Mesothelial cell of epicardium (in vitro differentiated cells): ENCODE data around the gene ARHGAP22. TPM values are rescaled to one million over a fixed set of nuclear protein-coding genes. Genes with fewer than 3 reads are reported as not detected.
A peak's percentile ranks its signal among the peaks of the same experiment; 100 is the strongest.

Source experiments
- DNase-seq, 2 experiments: peaks; one replicate each; pipeline ENCODE4 v3.0.0; 2021; ENCODE audit warnings: low spot score in 2 of 2; ENCODE audit not compliant: unreplicated experiment in 2 of 2
- H3K27ac Mint-ChIP-seq: 2 replicates; pipeline ENCODE4 v1.8.0; 2021; ENCODE audit warnings: mixed read lengths
- H3K27me3 Mint-ChIP-seq: 2 replicates; pipeline ENCODE4 v1.8.0; 2021; ENCODE audit warnings: low read depth, mixed read lengths
- H3K36me3 Mint-ChIP-seq: 2 replicates; pipeline ENCODE4 v1.8.0; 2021; ENCODE audit warnings: mixed read lengths
- H3K4me1 Mint-ChIP-seq: 2 replicates; pipeline ENCODE4 v1.8.0; 2021; ENCODE audit warnings: mixed read lengths
- H3K4me3 Mint-ChIP-seq: 2 replicates; pipeline ENCODE4 v1.8.0; 2021; ENCODE audit warnings: mild to moderate bottlenecking, moderate library complexity, mixed read lengths
- H3K9me3 Mint-ChIP-seq: 2 replicates; pipeline ENCODE4 v1.8.0; 2021; ENCODE audit warnings: mixed read lengths
- CTCF ChIP-seq: fragments of 200-600 bp; sonication (generic); IDR thresholded peaks from one replicate; pipeline ENCODE4 v1.5.0; 2021; ENCODE audit warnings: antibody characterized with exemption; ENCODE audit not compliant: unreplicated experiment
- total RNA-seq: library from RNA; stranded (reverse); gene quantifications from 3 replicates; pipeline ENCODE4 v1.2.1, GENCODE V29; 2021

The ARHGAP22 gene
- total RNA-seq, 1 donor from 2014 or later = 2.9 TPM

- Mint-ChIP-seq H3K4me3 (no peak overlapping the region), H3K9me3 (no peaks in the 10 kb centered on the region), H3K27ac (peak overlapping the region; percentile 36), H3K4me1 (peaks cover 48% of the 10 kb centered on the region), H3K36me3 (peaks cover 6% of the 10 kb centered on the region), H3K27me3 (no peaks in the 10 kb centered on the region)
- no peak for TF ChIP-seq CTCF
- DNase-seq = no peak
Measured at GRCh38 chr10:48400850-48401220, 204.0 kb downstream of the ARHGAP22 start.

- peaks cover 3% of the 10 kb centered on the region for H3K36me3 Mint-ChIP-seq
- DNase-seq = no peak
- H3K4me3 Mint-ChIP-seq = no peak overlapping the region
- peaks cover 50% of the 10 kb centered on the region for H3K4me1 Mint-ChIP-seq
- no peak for TF ChIP-seq CTCF
- H3K27ac Mint-ChIP-seq = peak overlapping the region; percentile 36
- no peaks in the 10 kb centered on the region for H3K27me3 Mint-ChIP-seq
- H3K9me3 Mint-ChIP-seq = no peaks in the 10 kb centered on the region
Measured at GRCh38 chr10:48400129-48400849, 204.6 kb downstream of the ARHGAP22 start.

- peak overlapping the region; percentile 71 for H3K27ac Mint-ChIP-seq
- peaks cover 48% of the 10 kb centered on the region for H3K4me1 Mint-ChIP-seq
- TF ChIP-seq CTCF = no peak
- DNase-seq = no peak
- H3K4me3 Mint-ChIP-seq = no peak overlapping the region
- no peaks in the 10 kb centered on the region for H3K9me3 Mint-ChIP-seq
- H3K36me3 Mint-ChIP-seq = peaks cover 1% of the 10 kb centered on the region
- H3K27me3 Mint-ChIP-seq = no peaks in the 10 kb centered on the region
Measured at GRCh38 chr10:48399551-48399950, 205.3 kb downstream of the ARHGAP22 start.

- H3K9me3 Mint-ChIP-seq = no peaks in the 10 kb centered on the region
- no peak overlapping the region for H3K4me3 Mint-ChIP-seq
- no peaks in the 10 kb centered on the region for H3K36me3 Mint-ChIP-seq
- no peak for DNase-seq
- H3K4me1 Mint-ChIP-seq = peaks cover 48% of the 10 kb centered on the region
- no peak for TF ChIP-seq CTCF
- no peaks in the 10 kb centered on the region for H3K27me3 Mint-ChIP-seq
- H3K27ac Mint-ChIP-seq = peak overlapping the region; percentile 71
Measured at GRCh38 chr10:48399056-48399541, 205.8 kb downstream of the ARHGAP22 start.

- Mint-ChIP-seq H3K4me3 (no peak overlapping the region), H3K27ac (no peak overlapping the region), H3K27me3 (no peaks in the 10 kb centered on the region), H3K36me3 (no peaks in the 10 kb centered on the region), H3K9me3 (no peaks in the 10 kb centered on the region), H3K4me1 (peaks cover 48% of the 10 kb centered on the region)
- DNase-seq = no peak
- TF ChIP-seq CTCF = no peak
Measured at GRCh38 chr10:48398261-48398660, 206.6 kb downstream of the ARHGAP22 start.

Other genes with a start within 250 kb of the ARHGAP22 start
- gene WDFY4, start 79.8 kb upstream of the ARHGAP22 start, total RNA-seq = 2.6 to 4.3 TPM (median 3.3 TPM) in 3 replicates